ENCODE measurements around the gene OCA2. TPM values are rescaled to one million over a fixed set of nuclear protein-coding genes. Genes with fewer than 3 reads are reported as not detected.

Gene OCA2
- polyA plus RNA-seq, 1 experiment: 0.02 TPM

GRCh38 chr15:27833178-27833577 is 265.9 kb downstream of the OCA2 start:
- no peak for TF ChIP-seq CTCF (IDR thresholded peaks at IDR 0.05; ENCODE audit: insufficient read depth, low read depth, low read length)
- CTCF ChIA-PET: no interaction called here
- POLR2A ChIA-PET: no interaction called here

GRCh38 chr15:27832237-27832596 is 266.9 kb downstream of the OCA2 start:
- TF ChIP-seq CTCF (IDR thresholded peaks at IDR 0.05; ENCODE audit: insufficient read depth, low read depth, low read length): no peak

More at GRCh38 chr15:27833178-27833577, 265.9 kb downstream of the OCA2 start:
- H3K27me3 ChIP-seq (ENCODE audit: control insufficient read depth, insufficient read depth, low read length): no peaks in the 10 kb centered on the region
- no peak overlapping the region for H3K4me3 ChIP-seq (ENCODE audit: low read depth, low read length)
- H3K36me3 ChIP-seq (ENCODE audit: control insufficient read depth, insufficient read depth, low read length): no peaks in the 10 kb centered on the region
- DNase-seq (ENCODE audit: low read depth): no peak

GRCh38 chr15:27831384-27832236 is 267.5 kb downstream of the OCA2 start:
- POLR2A ChIA-PET: no interaction called here
- TF ChIP-seq CTCF (IDR thresholded peaks at IDR 0.05; ENCODE audit: insufficient read depth, low read depth, low read length): no peak
- no peaks in the 10 kb centered on the region for H3K36me3 ChIP-seq (ENCODE audit: control insufficient read depth, insufficient read depth, low read length)
- no peaks in the 10 kb centered on the region for H3K27me3 ChIP-seq (ENCODE audit: control insufficient read depth, insufficient read depth, low read length)
- CTCF ChIA-PET: no interaction called here
- H3K4me3 ChIP-seq (ENCODE audit: low read depth, low read length): no peak overlapping the region
- DNase-seq (ENCODE audit: low read depth): no peak

More at GRCh38 chr15:27832237-27832596, 266.9 kb downstream of the OCA2 start:
- Histone ChIP-seq H3K36me3 (ENCODE audit: control insufficient read depth, insufficient read depth, low read length) (no peaks in the 10 kb centered on the region), H3K27me3 (ENCODE audit: control insufficient read depth, insufficient read depth, low read length) (no peaks in the 10 kb centered on the region), H3K4me3 (ENCODE audit: low read depth, low read length) (no peak overlapping the region)
- POLR2A ChIA-PET: no interaction called here
- CTCF ChIA-PET: no interaction called here
- no peak for DNase-seq (ENCODE audit: low read depth)

GRCh38 chr15:27828746-27829145 is 270.4 kb downstream of the OCA2 start:
- no peak for TF ChIP-seq CTCF (IDR thresholded peaks at IDR 0.05; ENCODE audit: insufficient read depth, low read depth, low read length)
- Histone ChIP-seq H3K4me3 (ENCODE audit: low read depth, low read length) (no peak overlapping the region), H3K27me3 (ENCODE audit: control insufficient read depth, insufficient read depth, low read length) (no peaks in the 10 kb centered on the region), H3K36me3 (ENCODE audit: control insufficient read depth, insufficient read depth, low read length) (no peaks in the 10 kb centered on the region)
- ChIA-PET POLR2A (no interaction called here), CTCF (no interaction called here)
- no peak for DNase-seq (ENCODE audit: low read depth)

GRCh38 chr15:27826902-27827714 is 272.0 kb downstream of the OCA2 start:
- CTCF ChIA-PET: no interaction called here
- TF ChIP-seq CTCF (IDR thresholded peaks at IDR 0.05; ENCODE audit: insufficient read depth, low read depth, low read length): no peak
- Histone ChIP-seq H3K4me3 (ENCODE audit: low read depth, low read length) (no peak overlapping the region), H3K36me3 (ENCODE audit: control insufficient read depth, insufficient read depth, low read length) (no peaks in the 10 kb centered on the region), H3K27me3 (ENCODE audit: control insufficient read depth, insufficient read depth, low read length) (no peaks in the 10 kb centered on the region)
- POLR2A ChIA-PET: no interaction called here
- DNase-seq (ENCODE audit: low read depth): no peak

All from BJ (cell line).